Hepatocyte (in vitro differentiated cells): ENCODE results near the gene RPL7A.

ENCODE experiments used
- EZH2 ChIP-seq: fragments of 200-600 bp; sonication (generic); IDR thresholded peaks from 2 replicates; pipeline ENCODE4 v1.6.1; 2016; ENCODE audit warnings: antibody characterized with exemption, mild to moderate bottlenecking, borderline replicate concordance
- EZH2phosphoT487 ChIP-seq: fragments of 200-600 bp; sonication (generic); IDR thresholded peaks from one replicate; pipeline ENCODE4 v1.6.1; 2018; ENCODE audit warnings: antibody characterized with exemption, mild to moderate bottlenecking, low read depth, moderate library complexity; ENCODE audit not compliant: unreplicated experiment, severe bottlenecking
- TF ChIP-seq, protein P1 (sequence below): fragments of 200-600 bp; sonication (generic); IDR thresholded peaks from 2 replicates; pipeline ENCODE4 v1.5.1; 2016; ENCODE audit warnings: antibody characterized with exemption, mild to moderate bottlenecking; ENCODE audit not compliant: poor library complexity

DNA sequence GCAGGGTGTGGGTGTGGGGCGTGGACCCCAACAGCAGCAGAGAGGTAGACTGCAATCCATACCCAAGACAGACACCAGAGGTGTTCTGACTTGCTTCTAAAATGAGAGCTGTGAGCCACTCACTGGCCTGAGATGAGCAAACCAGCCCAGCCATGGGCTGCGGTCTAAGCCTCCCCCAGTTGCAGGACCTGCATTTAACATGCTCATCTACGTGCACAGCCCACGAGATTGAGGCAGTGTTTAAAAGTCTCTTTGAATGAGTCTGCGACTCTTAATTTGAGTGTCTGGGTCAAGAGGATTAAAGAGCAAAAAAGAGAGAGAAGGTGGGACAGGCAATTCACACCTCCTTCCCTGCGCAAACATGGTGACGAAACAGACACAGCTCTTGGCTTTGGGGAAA lies 21.9 kb downstream of the RPL7A start:
- TF ChIP-seq, protein P1, sequence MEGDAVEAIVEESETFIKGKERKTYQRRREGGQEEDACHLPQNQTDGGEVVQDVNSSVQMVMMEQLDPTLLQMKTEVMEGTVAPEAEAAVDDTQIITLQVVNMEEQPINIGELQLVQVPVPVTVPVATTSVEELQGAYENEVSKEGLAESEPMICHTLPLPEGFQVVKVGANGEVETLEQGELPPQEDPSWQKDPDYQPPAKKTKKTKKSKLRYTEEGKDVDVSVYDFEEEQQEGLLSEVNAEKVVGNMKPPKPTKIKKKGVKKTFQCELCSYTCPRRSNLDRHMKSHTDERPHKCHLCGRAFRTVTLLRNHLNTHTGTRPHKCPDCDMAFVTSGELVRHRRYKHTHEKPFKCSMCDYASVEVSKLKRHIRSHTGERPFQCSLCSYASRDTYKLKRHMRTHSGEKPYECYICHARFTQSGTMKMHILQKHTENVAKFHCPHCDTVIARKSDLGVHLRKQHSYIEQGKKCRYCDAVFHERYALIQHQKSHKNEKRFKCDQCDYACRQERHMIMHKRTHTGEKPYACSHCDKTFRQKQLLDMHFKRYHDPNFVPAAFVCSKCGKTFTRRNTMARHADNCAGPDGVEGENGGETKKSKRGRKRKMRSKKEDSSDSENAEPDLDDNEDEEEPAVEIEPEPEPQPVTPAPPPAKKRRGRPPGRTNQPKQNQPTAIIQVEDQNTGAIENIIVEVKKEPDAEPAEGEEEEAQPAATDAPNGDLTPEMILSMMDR, result no peak
- TF ChIP-seq EZH2phosphoT487 (no peak), EZH2 (no peak)
